ENCODE measurements around the gene THNSL1. TPM values are rescaled to one million over a fixed set of nuclear protein-coding genes. Genes with fewer than 3 reads are reported as not detected.

THNSL1 gene
- total RNA-seq, 4 donors from 2014 or later, result 0.80 to 2.6 (median 1.6) TPM

DNA sequence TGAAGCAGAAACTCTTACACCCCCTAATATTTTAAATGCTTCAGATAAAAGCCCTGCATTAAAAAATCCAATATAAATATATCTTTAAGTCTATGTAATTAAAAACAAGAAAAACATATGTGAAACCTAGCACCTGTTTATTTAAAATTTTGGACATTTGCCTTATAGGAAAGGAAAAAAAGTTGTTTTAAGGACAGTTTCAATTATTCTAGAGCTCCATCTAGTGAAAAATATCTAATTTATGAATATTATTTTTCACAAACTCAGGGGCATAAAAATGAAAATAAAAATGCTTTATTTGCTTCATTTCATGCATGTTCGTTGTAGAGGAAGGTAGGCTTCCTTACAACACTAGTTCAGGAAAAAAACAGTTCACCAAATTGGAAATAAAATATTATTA lies 26.5 kb upstream of the THNSL1 start:
- DNase-seq (ENCODE audit: low spot score in 2 of 2), result no peak
- WGBS, 2 donors, result 19 to 31% methylated on average over 1 of the region's 1 CpG
- TF ChIP-seq POLR2A (IDR thresholded peaks at IDR 0.05), result no peak
- TF ChIP-seq, protein P1, sequence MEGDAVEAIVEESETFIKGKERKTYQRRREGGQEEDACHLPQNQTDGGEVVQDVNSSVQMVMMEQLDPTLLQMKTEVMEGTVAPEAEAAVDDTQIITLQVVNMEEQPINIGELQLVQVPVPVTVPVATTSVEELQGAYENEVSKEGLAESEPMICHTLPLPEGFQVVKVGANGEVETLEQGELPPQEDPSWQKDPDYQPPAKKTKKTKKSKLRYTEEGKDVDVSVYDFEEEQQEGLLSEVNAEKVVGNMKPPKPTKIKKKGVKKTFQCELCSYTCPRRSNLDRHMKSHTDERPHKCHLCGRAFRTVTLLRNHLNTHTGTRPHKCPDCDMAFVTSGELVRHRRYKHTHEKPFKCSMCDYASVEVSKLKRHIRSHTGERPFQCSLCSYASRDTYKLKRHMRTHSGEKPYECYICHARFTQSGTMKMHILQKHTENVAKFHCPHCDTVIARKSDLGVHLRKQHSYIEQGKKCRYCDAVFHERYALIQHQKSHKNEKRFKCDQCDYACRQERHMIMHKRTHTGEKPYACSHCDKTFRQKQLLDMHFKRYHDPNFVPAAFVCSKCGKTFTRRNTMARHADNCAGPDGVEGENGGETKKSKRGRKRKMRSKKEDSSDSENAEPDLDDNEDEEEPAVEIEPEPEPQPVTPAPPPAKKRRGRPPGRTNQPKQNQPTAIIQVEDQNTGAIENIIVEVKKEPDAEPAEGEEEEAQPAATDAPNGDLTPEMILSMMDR (IDR thresholded peaks at IDR 0.05), result no peak
- intact Hi-C loops (cut with DNase I; ENCODE audit: low total_unique reads), result no loop called here
- no peak overlapping the region for H3K4me3 ChIP-seq (ENCODE audit: low read depth, poor library complexity, severe bottlenecking)

DNA sequence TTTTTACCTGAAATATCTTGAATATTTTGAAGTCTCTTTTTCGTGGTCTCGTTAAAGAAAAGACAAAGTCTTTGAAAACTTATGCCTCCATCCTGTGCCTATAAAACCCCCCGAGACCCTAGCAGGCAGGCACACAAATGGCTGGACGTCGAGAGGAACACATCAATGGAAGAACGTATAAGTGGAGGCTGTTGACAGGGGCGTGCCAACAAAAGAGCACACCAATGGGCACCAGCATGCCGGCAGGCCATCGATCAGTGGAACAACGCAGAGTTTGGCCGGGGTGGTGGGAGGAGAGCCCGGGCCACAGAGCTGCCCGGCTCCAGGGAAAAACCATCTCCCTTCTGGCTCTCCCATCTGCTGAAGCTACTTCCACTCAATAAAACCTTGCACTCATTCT lies 25.1 kb upstream of the THNSL1 start:
- TF ChIP-seq, protein P1 (IDR thresholded peaks at IDR 0.05), result no peak
- no peak for TF ChIP-seq POLR2A (IDR thresholded peaks at IDR 0.05)
- H3K4me3 ChIP-seq (ENCODE audit: low read depth, poor library complexity, severe bottlenecking), result no peak overlapping the region
- intact Hi-C loops (cut with DNase I; ENCODE audit: low total_unique reads), result no loop called here
- no peak for DNase-seq (ENCODE audit: low spot score in 2 of 2)
- WGBS, 2 donors, result 90 to 93% methylated on average over 13 of the region's 13 CpGs

- 86 to 91% methylated on average over 3 of the region's 3 CpGs for WGBS, 2 donors
- no peak for DNase-seq (ENCODE audit: low spot score in 2 of 2)
- intact Hi-C loops (cut with DNase I; ENCODE audit: low total_unique reads), result no loop called here
- no peak overlapping the region for H3K4me3 ChIP-seq (ENCODE audit: low read depth, poor library complexity, severe bottlenecking)
- TF ChIP-seq POLR2A (IDR thresholded peaks at IDR 0.05), result no peak
- TF ChIP-seq, protein P1 (IDR thresholded peaks at IDR 0.05), result no peak
Measured at GRCh38 chr10:24992512-24993133, 23.8 kb upstream of the THNSL1 start.

GRCh38 chr10:24993237-24993958 lies 23.0 kb upstream of the THNSL1 start:
- no peak for TF ChIP-seq POLR2A (IDR thresholded peaks at IDR 0.05)
- TF ChIP-seq, protein P1 (IDR thresholded peaks at IDR 0.05), result no peak
- intact Hi-C loops (cut with DNase I; ENCODE audit: low total_unique reads), result no loop called here
- WGBS, 2 donors, result 94 to 95% methylated on average over 1 of the region's 1 CpG
- no peak overlapping the region for H3K4me3 ChIP-seq (ENCODE audit: low read depth, poor library complexity, severe bottlenecking)
- DNase-seq (ENCODE audit: low spot score in 2 of 2), result no peak

- DNase-seq (ENCODE audit: low spot score in 2 of 2), result no peak
- TF ChIP-seq POLR2A (IDR thresholded peaks at IDR 0.05), result no peak
- TF ChIP-seq, protein P1 (IDR thresholded peaks at IDR 0.05), result no peak
- no peak overlapping the region for H3K4me3 ChIP-seq (ENCODE audit: low read depth, poor library complexity, severe bottlenecking)
- intact Hi-C loops (cut with DNase I; ENCODE audit: low total_unique reads), result no loop called here
Measured at GRCh38 chr10:24995072-24995471, 21.3 kb upstream of the THNSL1 start.
